ENCODE data around the gene BRD7.

The BRD7 gene

GRCh38 chr16:50271148-50272041 lies 97.4 kb downstream of the BRD7 start:
- no peak for DNase-seq

- DNase-seq = no peak
These were observed 98.2 kb downstream of the BRD7 start for GRCh38 chr16:50270510-50271147.

GRCh38 chr16:50269769-50270509 lies 98.8 kb downstream of the BRD7 start:
- no peak for DNase-seq

- no peak for DNase-seq
These were observed 99.6 kb downstream of the BRD7 start for GRCh38 chr16:50269061-50269705.

GRCh38 chr16:50268352-50268751 lies 100.4 kb downstream of the BRD7 start:
- DNase-seq = peak in 1 of 5 experiments; percentile 56

GRCh38 chr16:50267651-50268050 lies 101.1 kb downstream of the BRD7 start:
- peak in 2 of 5 experiments; percentile 60 to 69 for DNase-seq

GRCh38 chr16:50267151-50267631 lies 101.6 kb downstream of the BRD7 start:
- peak in 1 of 5 experiments; percentile 32 for DNase-seq

GRCh38 chr16:50266337-50267091 lies 102.3 kb downstream of the BRD7 start, which contains the start of gene ADCY7:
Gene ADCY7 (plus strand): TSS chr16:50266551. CDS start chr16:50288180, 21,629 bp downstream.
- peak; percentile 53 to 96 (median 76) for DNase-seq

All from T-helper 2 cell (primary cell).